ENCODE data around the gene UBXN4. TPM values are rescaled to one million over a fixed set of nuclear protein-coding genes. Genes with fewer than 3 reads are reported as not detected.

UBXN4 gene
- total RNA-seq, 1 experiment from 2014 or later = 69.7 TPM

DNA sequence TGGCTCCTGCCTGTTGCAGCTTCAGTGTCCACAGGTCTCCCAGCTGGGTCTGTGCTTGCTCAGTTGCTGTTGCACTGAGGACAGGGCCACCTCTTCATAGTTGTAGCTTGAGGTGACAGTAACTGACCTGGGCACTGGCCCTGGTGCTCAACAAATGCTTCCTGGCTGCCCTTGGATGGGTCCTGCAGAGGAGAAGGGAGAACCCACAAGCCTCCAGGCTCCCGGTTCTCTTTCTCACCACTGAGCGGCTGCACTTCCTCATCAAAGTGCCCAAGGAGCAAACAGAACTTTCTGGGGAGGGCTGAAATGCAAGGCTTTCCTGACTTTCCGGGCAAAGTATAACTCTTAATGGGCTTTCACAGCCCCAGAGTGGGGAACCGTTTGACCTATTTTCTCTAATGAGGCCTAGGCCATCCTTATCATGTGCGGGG lies 56.6 kb downstream of the UBXN4 start:
- no peak for ATAC-seq

More for the DNA sequence above, 56.6 kb downstream of the UBXN4 start:
- DNase-seq (ENCODE audit: low read depth, low spot score) = no peak
- Histone ChIP-seq H3K9me2 (ENCODE audit: insufficient read depth) (no peaks in the 10 kb centered on the region), H3K9ac (ENCODE audit: low read length) (no peak overlapping the region), H4K20me1 (ENCODE audit: insufficient read depth) (no peaks in the 10 kb centered on the region), H3K4me3 (replicated peaks in 1 of 2; ENCODE audit: low read depth in 1 of 2, low read length in 2 of 2) (no peak overlapping the region), H3K9me3 (ENCODE audit: control insufficient read depth in 1 of 2, insufficient read depth in 1 of 2, low read depth in 1 of 2, low read length in 2 of 2) (peaks cover 9 to 18% of the 10 kb centered on the region in 2 experiments; a peak in 2 of 4 replicates), H3K27ac (ENCODE audit: low read depth, low read length) (no peak overlapping the region), H3K36me3 (ENCODE audit: control insufficient read depth in 1 of 2, insufficient read depth in 2 of 2, low read length in 2 of 2) (no peaks in the 10 kb centered on the region), H3K4me1 (ENCODE audit: control insufficient read depth in 1 of 2, insufficient read depth in 2 of 2, low read length in 2 of 2) (peaks cover 0 to 3% of the 10 kb centered on the region in 2 experiments; a peak in 1 of 4 replicates), H3K79me2 (ENCODE audit: insufficient read depth, low read length) (no peaks in the 10 kb centered on the region), H3K4me2 (ENCODE audit: low read length) (no peak overlapping the region), H2AFZ (ENCODE audit: low read depth, low read length, poor library complexity, severe bottlenecking) (no peak overlapping the region), H3K27me3 (ENCODE audit: insufficient read depth, low read length) (no peaks in the 10 kb centered on the region)
- ChIA-PET RAD21 (ENCODE audit: low non-redundant PET in 1 of 2, low total read pairs in 2 of 2, uncharacterized antibody in 2 of 2, unreplicated experiment in 2 of 2) (interaction anchor here (0.9 to 1.2 kb wide), 2 partner anchors 325 to 794 kb away, joined by 3 read pairs; no protein-coding TSS in a partner anchor), POLR2A (interaction anchor here (0.7 kb wide), 1 partner anchor 12 kb away, joined by 3 read pairs; no protein-coding TSS in a partner anchor), CTCF (interaction anchor here (0.8 to 3.8 kb wide), 10 partner anchors 8 to 809 kb away, joined by 3 to 30 read pairs (median 5); no protein-coding TSS in a partner anchor)
- no peak for TF ChIP-seq EGR1 (IDR thresholded peaks at IDR 0.05; ENCODE audit: low read depth)
- TF ChIP-seq, protein P1, sequence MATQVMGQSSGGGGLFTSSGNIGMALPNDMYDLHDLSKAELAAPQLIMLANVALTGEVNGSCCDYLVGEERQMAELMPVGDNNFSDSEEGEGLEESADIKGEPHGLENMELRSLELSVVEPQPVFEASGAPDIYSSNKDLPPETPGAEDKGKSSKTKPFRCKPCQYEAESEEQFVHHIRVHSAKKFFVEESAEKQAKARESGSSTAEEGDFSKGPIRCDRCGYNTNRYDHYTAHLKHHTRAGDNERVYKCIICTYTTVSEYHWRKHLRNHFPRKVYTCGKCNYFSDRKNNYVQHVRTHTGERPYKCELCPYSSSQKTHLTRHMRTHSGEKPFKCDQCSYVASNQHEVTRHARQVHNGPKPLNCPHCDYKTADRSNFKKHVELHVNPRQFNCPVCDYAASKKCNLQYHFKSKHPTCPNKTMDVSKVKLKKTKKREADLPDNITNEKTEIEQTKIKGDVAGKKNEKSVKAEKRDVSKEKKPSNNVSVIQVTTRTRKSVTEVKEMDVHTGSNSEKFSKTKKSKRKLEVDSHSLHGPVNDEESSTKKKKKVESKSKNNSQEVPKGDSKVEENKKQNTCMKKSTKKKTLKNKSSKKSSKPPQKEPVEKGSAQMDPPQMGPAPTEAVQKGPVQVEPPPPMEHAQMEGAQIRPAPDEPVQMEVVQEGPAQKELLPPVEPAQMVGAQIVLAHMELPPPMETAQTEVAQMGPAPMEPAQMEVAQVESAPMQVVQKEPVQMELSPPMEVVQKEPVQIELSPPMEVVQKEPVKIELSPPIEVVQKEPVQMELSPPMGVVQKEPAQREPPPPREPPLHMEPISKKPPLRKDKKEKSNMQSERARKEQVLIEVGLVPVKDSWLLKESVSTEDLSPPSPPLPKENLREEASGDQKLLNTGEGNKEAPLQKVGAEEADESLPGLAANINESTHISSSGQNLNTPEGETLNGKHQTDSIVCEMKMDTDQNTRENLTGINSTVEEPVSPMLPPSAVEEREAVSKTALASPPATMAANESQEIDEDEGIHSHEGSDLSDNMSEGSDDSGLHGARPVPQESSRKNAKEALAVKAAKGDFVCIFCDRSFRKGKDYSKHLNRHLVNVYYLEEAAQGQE (IDR thresholded peaks at IDR 0.05; ENCODE audit: low read depth) = no peak
- TF ChIP-seq TCF7L2 (IDR thresholded peaks at IDR 0.05; ENCODE audit: borderline replicate concordance, extremely low read depth, insufficient read depth, insufficient read length) = no peak
- no peak for TF ChIP-seq CBX3 (IDR thresholded peaks at IDR 0.05; ENCODE audit: low read depth)
- TF ChIP-seq, protein P2, sequence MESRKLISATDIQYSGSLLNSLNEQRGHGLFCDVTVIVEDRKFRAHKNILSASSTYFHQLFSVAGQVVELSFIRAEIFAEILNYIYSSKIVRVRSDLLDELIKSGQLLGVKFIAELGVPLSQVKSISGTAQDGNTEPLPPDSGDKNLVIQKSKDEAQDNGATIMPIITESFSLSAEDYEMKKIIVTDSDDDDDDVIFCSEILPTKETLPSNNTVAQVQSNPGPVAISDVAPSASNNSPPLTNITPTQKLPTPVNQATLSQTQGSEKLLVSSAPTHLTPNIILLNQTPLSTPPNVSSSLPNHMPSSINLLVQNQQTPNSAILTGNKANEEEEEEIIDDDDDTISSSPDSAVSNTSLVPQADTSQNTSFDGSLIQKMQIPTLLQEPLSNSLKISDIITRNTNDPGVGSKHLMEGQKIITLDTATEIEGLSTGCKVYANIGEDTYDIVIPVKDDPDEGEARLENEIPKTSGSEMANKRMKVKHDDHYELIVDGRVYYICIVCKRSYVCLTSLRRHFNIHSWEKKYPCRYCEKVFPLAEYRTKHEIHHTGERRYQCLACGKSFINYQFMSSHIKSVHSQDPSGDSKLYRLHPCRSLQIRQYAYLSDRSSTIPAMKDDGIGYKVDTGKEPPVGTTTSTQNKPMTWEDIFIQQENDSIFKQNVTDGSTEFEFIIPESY (IDR thresholded peaks at IDR 0.05; ENCODE audit: extremely low read depth, insufficient replicate concordance, low read length) = no peak
- TF ChIP-seq, protein P3, sequence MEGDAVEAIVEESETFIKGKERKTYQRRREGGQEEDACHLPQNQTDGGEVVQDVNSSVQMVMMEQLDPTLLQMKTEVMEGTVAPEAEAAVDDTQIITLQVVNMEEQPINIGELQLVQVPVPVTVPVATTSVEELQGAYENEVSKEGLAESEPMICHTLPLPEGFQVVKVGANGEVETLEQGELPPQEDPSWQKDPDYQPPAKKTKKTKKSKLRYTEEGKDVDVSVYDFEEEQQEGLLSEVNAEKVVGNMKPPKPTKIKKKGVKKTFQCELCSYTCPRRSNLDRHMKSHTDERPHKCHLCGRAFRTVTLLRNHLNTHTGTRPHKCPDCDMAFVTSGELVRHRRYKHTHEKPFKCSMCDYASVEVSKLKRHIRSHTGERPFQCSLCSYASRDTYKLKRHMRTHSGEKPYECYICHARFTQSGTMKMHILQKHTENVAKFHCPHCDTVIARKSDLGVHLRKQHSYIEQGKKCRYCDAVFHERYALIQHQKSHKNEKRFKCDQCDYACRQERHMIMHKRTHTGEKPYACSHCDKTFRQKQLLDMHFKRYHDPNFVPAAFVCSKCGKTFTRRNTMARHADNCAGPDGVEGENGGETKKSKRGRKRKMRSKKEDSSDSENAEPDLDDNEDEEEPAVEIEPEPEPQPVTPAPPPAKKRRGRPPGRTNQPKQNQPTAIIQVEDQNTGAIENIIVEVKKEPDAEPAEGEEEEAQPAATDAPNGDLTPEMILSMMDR (IDR thresholded peaks at IDR 0.05 in 2 of 3, conservative IDR thresholded peaks at IDR 0.05 in 1 of 3; ENCODE audit: borderline replicate concordance in 1 of 3, insufficient read depth in 1 of 3, low read depth in 2 of 3, low read length in 2 of 3) = no peak
- intact Hi-C loops (cut with micrococcal nuclease) = loop anchor here (5.0 kb wide), 1 partner anchor 796 kb away; no protein-coding TSS in a partner anchor
- no TSS peak for BruUV-seq (replicated peaks)
